CD4-positive, CD25-positive, alpha-beta regulatory T cell (primary cell): ENCODE measurements around the gene WNT2. TPM values are rescaled to one million over a fixed set of nuclear protein-coding genes. Genes with fewer than 3 reads are reported as not detected.
"Not testable (repeated sequence)": the region's sequence is repeated elsewhere in the genome, so short reads cannot be mapped to it uniquely, and the experiment has no call there.

ENCODE experiments used
- ATAC-seq, 2 donors: fragments of 150-1000 bp; cut with Tn5 transposase; one replicate each; pipeline ENCODE4 v1.10.0; 2021; ENCODE audit warnings: low read depth in 2 of 2, moderate number of reproducible peaks in 2 of 2, moderate library complexity in 1 of 2
- DNase-seq, 3 donors: peaks; one replicate each; pipeline versions ENCODE4 v3.0.0 to v3.0.0-alpha.2; 2012 to 2022; ENCODE audit warnings: mixed read lengths in 1 of 3
- H3K27ac ChIP-seq: one replicate; pipeline ENCODE4 v1.7.0; 2013; ENCODE audit warnings: mild to moderate bottlenecking, low read length; ENCODE audit not compliant: insufficient read depth, poor library complexity, severe bottlenecking
- H3K27me3 ChIP-seq: one replicate; pipeline ENCODE4 v1.7.0; 2013; ENCODE audit warnings: low read length; ENCODE audit not compliant: control insufficient read depth, insufficient read depth
- H3K36me3 ChIP-seq: one replicate; pipeline ENCODE4 v1.7.0; 2013; ENCODE audit warnings: mild to moderate bottlenecking, low read length, moderate library complexity; ENCODE audit not compliant: control insufficient read depth, insufficient read depth
- H3K4me1 ChIP-seq: 2 replicates; pipeline ENCODE4 v1.7.0; 2013; ENCODE audit warnings: mild to moderate bottlenecking, low read length; ENCODE audit not compliant: insufficient read depth, control insufficient read depth, poor library complexity, severe bottlenecking
- H3K4me3 ChIP-seq: one replicate; pipeline ENCODE4 v1.7.0; 2013; ENCODE audit warnings: low read depth, mild to moderate bottlenecking, low read length, moderate library complexity
- H3K9me3 ChIP-seq, 2 experiments: 1 replicate in 1 of 2; 2 replicates in 1 of 2; pipeline ENCODE4 v1.7.0; 2013; ENCODE audit warnings: low read length in 2 of 2, mild to moderate bottlenecking in 1 of 2, moderate library complexity in 1 of 2; ENCODE audit not compliant: control insufficient read depth in 2 of 2
- H3K27ac Mint-ChIP-seq, 3 donors: one replicate each; pipeline ENCODE4 v1.8.0; 2020 to 2022; ENCODE audit warnings: mild to moderate bottlenecking in 3 of 3, mixed read lengths in 3 of 3, moderate library complexity in 2 of 3
- H3K27me3 Mint-ChIP-seq: one replicate; pipeline ENCODE4 v1.8.0; 2022; ENCODE audit warnings: mild to moderate bottlenecking, mixed read lengths
- H3K36me3 Mint-ChIP-seq: one replicate; pipeline ENCODE4 v1.8.0; 2020; ENCODE audit warnings: mixed read lengths
- H3K4me1 Mint-ChIP-seq, 4 donors: one replicate each; pipeline ENCODE4 v1.8.0; 2020 to 2022; ENCODE audit warnings: mixed read lengths in 4 of 4, mild to moderate bottlenecking in 1 of 4
- H3K4me3 Mint-ChIP-seq, 4 donors: one replicate each; pipeline ENCODE4 v1.8.0; 2020 to 2022; ENCODE audit warnings: mild to moderate bottlenecking in 4 of 4, mixed read lengths in 4 of 4, moderate library complexity in 3 of 4
- H3K9me3 Mint-ChIP-seq, 7 donors: one replicate each; pipeline ENCODE4 v1.8.0; 2020 to 2022; ENCODE audit warnings: mixed read lengths in 7 of 7, mild to moderate bottlenecking in 3 of 7, moderate library complexity in 2 of 7
- polyA plus RNA-seq, 4 donors: library from polyadenylated mRNA; unstranded; fragments of 300-500 nt; fragmentation: Illumina TruSeq; gene quantifications; one replicate each; pipeline ENCODE4 v1.2.3, GENCODE V29; 2021
- total RNA-seq: library from RNA; stranded (reverse); gene quantifications from one replicate; pipeline ENCODE4 v1.2.3, GENCODE V29; 2022

Gene WNT2
- total and polyA plus RNA-seq, 5 donors from 2014 or later, result not detected

GRCh38 chr7:117300506-117300905 is 22.4 kb downstream of the WNT2 start:
- H3K4me3 ChIP-seq, H3K27me3 ChIP-seq, H3K4me3 Mint-ChIP-seq, H3K36me3 ChIP-seq, H3K27ac ChIP-seq, H3K4me1 Mint-ChIP-seq, H3K4me1 ChIP-seq, ATAC-seq, H3K27me3 Mint-ChIP-seq, H3K9me3 ChIP-seq, H3K27ac Mint-ChIP-seq, DNase-seq, H3K36me3 Mint-ChIP-seq, H3K9me3 Mint-ChIP-seq: not testable (repeated sequence)

GRCh38 chr7:117297606-117298005 is 25.3 kb downstream of the WNT2 start:
- DNase-seq, result no peak
- Histone ChIP-seq H3K27me3 (no peaks in the 10 kb centered on the region), H3K27ac (no peak overlapping the region), H3K4me1 (no peaks in the 10 kb centered on the region), H3K36me3 (no peaks in the 10 kb centered on the region), H3K9me3 (no peaks in the 10 kb centered on the region), H3K4me3 (no peak overlapping the region)
- H3K27me3 Mint-ChIP-seq, result peaks cover 4% of the 10 kb centered on the region
- H3K27ac Mint-ChIP-seq, result no peak overlapping the region
- no peaks in the 10 kb centered on the region for H3K36me3 Mint-ChIP-seq
- ATAC-seq, result no peak
- H3K4me1 Mint-ChIP-seq, result no peaks in the 10 kb centered on the region
- H3K9me3 Mint-ChIP-seq, result peaks cover 0 to 2% (median 0%) of the 10 kb centered on the region in 7 donors
- no peak overlapping the region for H3K4me3 Mint-ChIP-seq

GRCh38 chr7:117296066-117296465 is 26.8 kb downstream of the WNT2 start:
- Mint-ChIP-seq H3K4me1 (no peaks in the 10 kb centered on the region), H3K9me3 (no peaks in the 10 kb centered on the region), H3K36me3 (no peaks in the 10 kb centered on the region), H3K27me3 (no peaks in the 10 kb centered on the region), H3K27ac (no peak overlapping the region), H3K4me3 (no peak overlapping the region)
- no peaks in the 10 kb centered on the region for H3K36me3 ChIP-seq
- no peaks in the 10 kb centered on the region for H3K4me1 ChIP-seq
- no peak for DNase-seq
- no peaks in the 10 kb centered on the region for H3K27me3 ChIP-seq
- H3K27ac ChIP-seq, result no peak overlapping the region
- ATAC-seq, result no peak
- no peaks in the 10 kb centered on the region for H3K9me3 ChIP-seq
- no peak overlapping the region for H3K4me3 ChIP-seq

GRCh38 chr7:117285826-117286225 is 37.0 kb downstream of the WNT2 start:
- Histone ChIP-seq H3K36me3 (no peaks in the 10 kb centered on the region), H3K4me1 (no peaks in the 10 kb centered on the region), H3K9me3 (no peaks in the 10 kb centered on the region), H3K27me3 (no peaks in the 10 kb centered on the region), H3K4me3 (no peak overlapping the region), H3K27ac (no peak overlapping the region)
- Mint-ChIP-seq H3K4me3 (no peak overlapping the region), H3K36me3 (no peaks in the 10 kb centered on the region), H3K27me3 (no peaks in the 10 kb centered on the region), H3K9me3 (peaks cover 0 to 5% (median 0%) of the 10 kb centered on the region in 7 donors), H3K27ac (no peak overlapping the region), H3K4me1 (no peaks in the 10 kb centered on the region)
- ATAC-seq (no peak), DNase-seq (no peak)

- Mint-ChIP-seq H3K36me3 (no peaks in the 10 kb centered on the region), H3K4me1 (no peaks in the 10 kb centered on the region), H3K27me3 (no peaks in the 10 kb centered on the region), H3K27ac (no peak overlapping the region), H3K4me3 (no peak overlapping the region), H3K9me3 (peaks cover 0 to 3% (median 0%) of the 10 kb centered on the region in 7 donors)
- DNase-seq (no peak), ATAC-seq (no peak)
- H3K9me3 ChIP-seq, result no peaks in the 10 kb centered on the region
- no peaks in the 10 kb centered on the region for H3K27me3 ChIP-seq
- H3K4me3 ChIP-seq, result no peak overlapping the region
- no peaks in the 10 kb centered on the region for H3K36me3 ChIP-seq
- H3K4me1 ChIP-seq, result no peaks in the 10 kb centered on the region
- H3K27ac ChIP-seq, result no peak overlapping the region
Measured at GRCh38 chr7:117284692-117285091, 38.2 kb downstream of the WNT2 start.

- H3K4me3 Mint-ChIP-seq, result no peak overlapping the region
- Histone ChIP-seq H3K9me3 (no peaks in the 10 kb centered on the region), H3K4me3 (no peak overlapping the region), H3K27ac (no peak overlapping the region), H3K27me3 (no peaks in the 10 kb centered on the region), H3K36me3 (no peaks in the 10 kb centered on the region), H3K4me1 (no peaks in the 10 kb centered on the region)
- no peaks in the 10 kb centered on the region for H3K27me3 Mint-ChIP-seq
- no peaks in the 10 kb centered on the region for H3K4me1 Mint-ChIP-seq
- H3K27ac Mint-ChIP-seq, result no peak overlapping the region
- H3K9me3 Mint-ChIP-seq, result peaks cover 0 to 3% (median 0%) of the 10 kb centered on the region in 7 donors
- no peak for ATAC-seq
- H3K36me3 Mint-ChIP-seq, result no peaks in the 10 kb centered on the region
- DNase-seq, result no peak
Measured at GRCh38 chr7:117283779-117284178, 39.1 kb downstream of the WNT2 start.

- no peak overlapping the region for H3K4me3 Mint-ChIP-seq
- Histone ChIP-seq H3K9me3 (no peaks in the 10 kb centered on the region), H3K36me3 (no peaks in the 10 kb centered on the region), H3K4me3 (no peak overlapping the region), H3K4me1 (no peaks in the 10 kb centered on the region), H3K27me3 (no peaks in the 10 kb centered on the region), H3K27ac (no peak overlapping the region)
- no peak for DNase-seq
- ATAC-seq, result no peak
- no peaks in the 10 kb centered on the region for H3K27me3 Mint-ChIP-seq
- H3K9me3 Mint-ChIP-seq, result peaks cover 0 to 3% (median 0%) of the 10 kb centered on the region in 7 donors
- no peak overlapping the region for H3K27ac Mint-ChIP-seq
- H3K4me1 Mint-ChIP-seq, result no peaks in the 10 kb centered on the region
- H3K36me3 Mint-ChIP-seq, result no peaks in the 10 kb centered on the region
Measured at GRCh38 chr7:117283371-117283770, 39.5 kb downstream of the WNT2 start.

- Histone ChIP-seq H3K27me3 (no peaks in the 10 kb centered on the region), H3K27ac (no peak overlapping the region), H3K4me3 (no peak overlapping the region), H3K4me1 (no peaks in the 10 kb centered on the region), H3K36me3 (no peaks in the 10 kb centered on the region), H3K9me3 (no peaks in the 10 kb centered on the region)
- H3K4me3 Mint-ChIP-seq, result no peak overlapping the region
- no peaks in the 10 kb centered on the region for H3K4me1 Mint-ChIP-seq
- no peaks in the 10 kb centered on the region for H3K27me3 Mint-ChIP-seq
- DNase-seq (no peak), ATAC-seq (no peak)
- H3K27ac Mint-ChIP-seq, result no peak overlapping the region
- H3K9me3 Mint-ChIP-seq, result peaks cover 0 to 3% (median 0%) of the 10 kb centered on the region in 7 donors
- no peaks in the 10 kb centered on the region for H3K36me3 Mint-ChIP-seq
Measured at GRCh38 chr7:117282239-117282812, 40.5 kb downstream of the WNT2 start.
